Natural killer cell (primary cell): Measurements from ENCODE around the gene PAPSS2. TPM values are rescaled to one million over a fixed set of nuclear protein-coding genes. Genes with fewer than 3 reads are reported as not detected.

Experiments used
- ATAC-seq, 3 donors: fragments of 150-1000 bp in 2 of 3; fragments of 200-7000 bp in 1 of 3; cut with Tn5 transposase; 1 replicate in 1 of 3; 2 replicates in 2 of 3; pipeline ENCODE4 v1.10.0; 2021; ENCODE audit warnings: mild to moderate bottlenecking in 2 of 3, moderate library complexity in 2 of 3
- DNase-seq, 2 donors: peaks; one replicate each; pipeline versions ENCODE4 v3.0.0 to v3.0.0-alpha.2; 2013 to 2021; ENCODE audit warnings: mixed read lengths in 1 of 2
- H3K27ac ChIP-seq: one replicate; pipeline ENCODE4 v1.5.1; 2013; ENCODE audit warnings: mild to moderate bottlenecking, low read length
- H3K27me3 ChIP-seq: one replicate; pipeline ENCODE4 v1.6.1; 2013; ENCODE audit warnings: low read length; ENCODE audit not compliant: control insufficient read depth, insufficient read depth
- H3K36me3 ChIP-seq: one replicate; pipeline ENCODE4 v1.6.1; 2013; ENCODE audit warnings: low read length; ENCODE audit not compliant: control insufficient read depth, insufficient read depth
- H3K4me1 ChIP-seq: one replicate; pipeline ENCODE4 v1.6.1; 2013; ENCODE audit warnings: low read length; ENCODE audit not compliant: control insufficient read depth, insufficient read depth
- H3K4me3 ChIP-seq: one replicate; pipeline ENCODE4 v1.5.1; 2013; ENCODE audit warnings: low read length
- H3K9me3 ChIP-seq: one replicate; pipeline ENCODE4 v1.6.1; 2013; ENCODE audit warnings: low read length; ENCODE audit not compliant: control insufficient read depth, insufficient read depth
- H3K27ac Mint-ChIP-seq, 2 donors: one replicate each; pipeline ENCODE4 v1.8.0; 2022; ENCODE audit warnings: mild to moderate bottlenecking in 2 of 2, mixed read lengths in 2 of 2, moderate library complexity in 1 of 2
- H3K27me3 Mint-ChIP-seq, 2 donors: one replicate each; pipeline ENCODE4 v1.8.0; 2022; ENCODE audit warnings: low read depth in 2 of 2, mixed read lengths in 2 of 2
- H3K36me3 Mint-ChIP-seq: one replicate; pipeline ENCODE4 v1.8.0; 2022; ENCODE audit warnings: mixed read lengths
- H3K4me1 Mint-ChIP-seq, 2 donors: one replicate each; pipeline ENCODE4 v1.8.0; 2022; ENCODE audit warnings: mixed read lengths in 2 of 2
- H3K4me3 Mint-ChIP-seq: one replicate; pipeline ENCODE4 v1.8.0; 2022; ENCODE audit warnings: mild to moderate bottlenecking, moderate library complexity, mixed read lengths
- H3K9me3 Mint-ChIP-seq, 2 donors: one replicate each; pipeline ENCODE4 v1.8.0; 2022; ENCODE audit warnings: mixed read lengths in 2 of 2
- WGBS: methylation state at CpG from one replicate; pipeline ENCODE4 v1.1.7; 2013; ENCODE audit warnings: missing lambda C conversion rate; ENCODE audit not compliant: insufficient coverage; 5-methylcytosine and 5-hydroxymethylcytosine counted together
- intact Hi-C: fragments of 100-400 bp; cut with micrococcal nuclease; formaldehyde crosslinking; loops from one replicate; pipeline ENCODE4 v1.14.2; 2022
- total RNA-seq, 4 donors: library from RNA; stranded (reverse); fragments of 120-200 nt in 1 of 4; gene quantifications; one replicate each; pipeline versions ENCODE4 v1.2.3 to v1.2.4, GENCODE V29; 2013 to 2022
- TF ChIP-seq, protein P1 (sequence below): fragments of 200-600 bp; IDR thresholded peaks from one replicate; pipeline ENCODE4 v1.8.0; 2022; ENCODE audit warnings: antibody characterized with exemption

The PAPSS2 gene
- total RNA-seq, 3 donors from 2014 or later (not counting 1 experiment from before 2014, with no cell fraction given) = 0.13 to 1.1 TPM; not detected in 1

GRCh38 chr10:87715552-87716347, 56.1 kb downstream of the PAPSS2 start:
- no peak overlapping the region for H3K4me3 ChIP-seq
- peaks cover 3% of the 10 kb centered on the region for H3K4me1 ChIP-seq
- no peaks in the 10 kb centered on the region for H3K27me3 ChIP-seq
- no peak overlapping the region for H3K27ac ChIP-seq
- WGBS = 95% methylated on average over 3 of the region's 3 CpGs
- no peak overlapping the region for H3K27ac Mint-ChIP-seq
- ATAC-seq (no peak), DNase-seq (no peak)
- H3K36me3 ChIP-seq = no peaks in the 10 kb centered on the region
- peaks cover 0 to 5% of the 10 kb centered on the region in 2 donors for H3K27me3 Mint-ChIP-seq
- H3K9me3 ChIP-seq = no peaks in the 10 kb centered on the region
- H3K36me3 Mint-ChIP-seq = no peaks in the 10 kb centered on the region
- no peaks in the 10 kb centered on the region for H3K9me3 Mint-ChIP-seq
- no peak overlapping the region for H3K4me3 Mint-ChIP-seq
- no peaks in the 10 kb centered on the region for H3K4me1 Mint-ChIP-seq
- TF ChIP-seq, protein P1, sequence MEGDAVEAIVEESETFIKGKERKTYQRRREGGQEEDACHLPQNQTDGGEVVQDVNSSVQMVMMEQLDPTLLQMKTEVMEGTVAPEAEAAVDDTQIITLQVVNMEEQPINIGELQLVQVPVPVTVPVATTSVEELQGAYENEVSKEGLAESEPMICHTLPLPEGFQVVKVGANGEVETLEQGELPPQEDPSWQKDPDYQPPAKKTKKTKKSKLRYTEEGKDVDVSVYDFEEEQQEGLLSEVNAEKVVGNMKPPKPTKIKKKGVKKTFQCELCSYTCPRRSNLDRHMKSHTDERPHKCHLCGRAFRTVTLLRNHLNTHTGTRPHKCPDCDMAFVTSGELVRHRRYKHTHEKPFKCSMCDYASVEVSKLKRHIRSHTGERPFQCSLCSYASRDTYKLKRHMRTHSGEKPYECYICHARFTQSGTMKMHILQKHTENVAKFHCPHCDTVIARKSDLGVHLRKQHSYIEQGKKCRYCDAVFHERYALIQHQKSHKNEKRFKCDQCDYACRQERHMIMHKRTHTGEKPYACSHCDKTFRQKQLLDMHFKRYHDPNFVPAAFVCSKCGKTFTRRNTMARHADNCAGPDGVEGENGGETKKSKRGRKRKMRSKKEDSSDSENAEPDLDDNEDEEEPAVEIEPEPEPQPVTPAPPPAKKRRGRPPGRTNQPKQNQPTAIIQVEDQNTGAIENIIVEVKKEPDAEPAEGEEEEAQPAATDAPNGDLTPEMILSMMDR = no peak
- intact Hi-C loops = no loop called here

DNA sequence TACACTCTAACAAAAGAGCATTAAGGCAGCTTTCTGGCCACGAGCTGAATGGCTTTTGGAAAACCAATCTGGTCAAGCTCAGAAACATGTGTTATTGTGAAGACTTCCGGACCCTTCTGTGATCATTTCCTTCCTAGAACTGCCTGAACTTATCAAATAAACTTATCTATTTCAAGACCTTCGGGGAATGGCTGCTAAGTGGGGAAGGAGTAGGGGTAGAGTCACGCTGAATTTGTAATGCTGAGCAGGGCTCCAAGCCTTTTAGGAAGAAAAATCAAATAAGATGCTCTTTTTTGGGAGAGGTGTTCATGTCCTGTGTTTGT, 56.6 kb downstream of the PAPSS2 start:
- ATAC-seq (no peak), DNase-seq (no peak)
- Mint-ChIP-seq H3K9me3 (no peaks in the 10 kb centered on the region), H3K27ac (no peak overlapping the region), H3K36me3 (no peaks in the 10 kb centered on the region), H3K27me3 (peaks cover 0 to 5% of the 10 kb centered on the region in 2 donors), H3K4me3 (no peak overlapping the region), H3K4me1 (no peaks in the 10 kb centered on the region)
- no peaks in the 10 kb centered on the region for H3K27me3 ChIP-seq
- intact Hi-C loops = no loop called here
- WGBS = 25% methylated on average over 4 of the region's 4 CpGs
- peaks cover 3% of the 10 kb centered on the region for H3K4me1 ChIP-seq
- no peaks in the 10 kb centered on the region for H3K36me3 ChIP-seq
- no peak overlapping the region for H3K4me3 ChIP-seq
- H3K27ac ChIP-seq = no peak overlapping the region
- no peaks in the 10 kb centered on the region for H3K9me3 ChIP-seq
- TF ChIP-seq, protein P1 = no peak

- TF ChIP-seq, protein P1 = no peak
Measured at GRCh38 chr10:87720665-87721064, 61.0 kb downstream of the PAPSS2 start.

DNA sequence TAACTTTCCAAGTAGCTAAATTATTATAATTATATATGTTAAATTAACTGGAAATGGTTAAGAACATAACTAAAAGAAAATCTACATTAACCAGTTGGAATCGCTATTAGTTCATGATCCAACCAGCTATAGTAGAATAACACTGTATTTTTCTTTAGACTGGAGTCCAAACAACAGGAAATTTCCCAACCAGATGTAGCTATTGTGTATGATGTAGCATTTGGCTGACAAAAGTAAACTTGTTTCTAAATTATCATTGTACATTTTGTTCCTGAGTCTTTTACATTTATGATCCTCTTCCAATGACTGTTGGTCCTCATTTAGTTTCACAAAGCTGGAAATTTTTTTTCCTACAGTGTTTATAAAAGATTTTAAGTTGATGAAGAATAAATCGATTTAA, 62.1 kb downstream of the PAPSS2 start:
- Histone ChIP-seq H3K27ac (no peak overlapping the region), H3K27me3 (no peaks in the 10 kb centered on the region), H3K4me1 (no peaks in the 10 kb centered on the region), H3K36me3 (no peaks in the 10 kb centered on the region), H3K9me3 (no peaks in the 10 kb centered on the region), H3K4me3 (no peak overlapping the region)
- Mint-ChIP-seq H3K9me3 (no peaks in the 10 kb centered on the region), H3K4me1 (no peaks in the 10 kb centered on the region), H3K36me3 (no peaks in the 10 kb centered on the region), H3K27me3 (peaks cover 5 to 15% of the 10 kb centered on the region in 2 donors), H3K27ac (no peak overlapping the region), H3K4me3 (no peak overlapping the region)
- ATAC-seq (no peak), DNase-seq (no peak)
- 100% methylated on average over 1 of the region's 2 CpGs for WGBS
- TF ChIP-seq, protein P1 = no peak
- intact Hi-C loops = no loop called here

More at GRCh38 chr10:87720665-87721064, 61.0 kb downstream of the PAPSS2 start:
- no peaks in the 10 kb centered on the region for H3K9me3 Mint-ChIP-seq
- H3K27me3 ChIP-seq = no peaks in the 10 kb centered on the region
- H3K4me3 ChIP-seq = no peak overlapping the region
- no peaks in the 10 kb centered on the region for H3K36me3 Mint-ChIP-seq
- H3K9me3 ChIP-seq = no peaks in the 10 kb centered on the region
- intact Hi-C loops = no loop called here
- no peak for DNase-seq
- H3K27ac Mint-ChIP-seq = no peak overlapping the region
- H3K4me3 Mint-ChIP-seq = no peak overlapping the region
- H3K36me3 ChIP-seq = no peaks in the 10 kb centered on the region
- ATAC-seq = no peak
- peaks cover 5 to 15% of the 10 kb centered on the region in 2 donors for H3K27me3 Mint-ChIP-seq
- WGBS = 100% methylated on average over 1 of the region's 1 CpG
- H3K4me1 Mint-ChIP-seq = no peaks in the 10 kb centered on the region
- H3K4me1 ChIP-seq = peaks cover 3% of the 10 kb centered on the region
- no peak overlapping the region for H3K27ac ChIP-seq
